ENCODE measurements around the gene TBC1D1.

DNA sequence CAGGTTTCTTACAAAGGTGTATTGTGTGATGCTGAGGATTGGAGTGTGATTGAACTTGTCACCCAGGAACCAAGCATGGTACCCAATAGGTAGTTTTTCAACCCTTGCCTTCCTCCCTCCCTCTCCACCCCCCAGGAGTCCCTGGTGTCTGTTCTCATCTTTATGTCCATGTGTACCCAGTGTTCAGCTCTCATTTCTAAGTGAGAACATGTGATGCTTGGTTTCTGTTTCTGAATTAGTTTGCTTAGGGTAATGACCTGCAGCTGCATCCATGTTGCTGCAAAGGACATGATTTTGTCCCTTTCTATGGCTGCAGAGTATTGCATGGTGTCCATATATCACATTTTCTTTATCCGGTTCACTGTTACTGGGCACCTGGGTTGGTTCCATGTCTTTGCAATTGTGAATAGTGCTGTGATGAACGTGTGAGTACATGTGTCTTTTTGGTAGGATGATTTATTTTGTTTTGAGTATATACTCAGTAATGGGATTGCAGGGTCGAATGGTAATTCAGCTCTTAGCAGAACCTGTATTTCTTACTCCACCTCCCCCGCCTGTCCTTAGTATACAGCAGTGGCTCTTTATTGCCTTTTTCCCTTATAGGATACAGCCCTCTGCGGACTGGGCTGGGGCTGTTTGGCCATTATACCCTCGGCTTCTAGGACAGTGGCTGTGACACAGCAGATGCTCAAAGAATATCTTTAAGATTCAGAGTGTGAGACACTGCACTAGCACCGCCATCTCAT is 214.8 kb downstream of the TBC1D1 start:
- no peak for TF ChIP-seq CTCF (optimal IDR thresholded peaks at IDR 0.05 in 1 of 3, IDR thresholded peaks at IDR 0.05 in 1 of 3, conservative IDR thresholded peaks at IDR 0.05 in 1 of 3; ENCODE audit: extremely low read depth in 1 of 3, insufficient read depth in 2 of 3, low read length in 3 of 3)
- TF ChIP-seq EZH2 (IDR thresholded peaks at IDR 0.05; ENCODE audit: low read length): no peak

Data from keratinocyte (primary cell).